Measurements from ENCODE around the gene GDI2. TPM values are rescaled to one million over a fixed set of nuclear protein-coding genes. Genes with fewer than 3 reads are reported as not detected.

Gene GDI2
- total RNA-seq, 1 donor from 2014 or later: 402 TPM

GRCh38 chr10:5774987-5775620 is 38.1 kb downstream of the GDI2 start:
- no peak for TF ChIP-seq CTCF (conservative IDR thresholded peaks at IDR 0.05; ENCODE audit: low read depth, low read length)
- H3K4me3 ChIP-seq (ENCODE audit: low read depth, low read length): no peak overlapping the region
- DNase-seq (ENCODE audit: low read depth): no peak

GRCh38 chr10:5766189-5766588 is 47.0 kb downstream of the GDI2 start:
- no peak for TF ChIP-seq CTCF (conservative IDR thresholded peaks at IDR 0.05; ENCODE audit: low read depth, low read length)
- no peak for DNase-seq (ENCODE audit: low read depth)
- H3K4me3 ChIP-seq (ENCODE audit: low read depth, low read length): no peak overlapping the region

- no peak for DNase-seq (ENCODE audit: low read depth)
- no peak for TF ChIP-seq CTCF (conservative IDR thresholded peaks at IDR 0.05; ENCODE audit: low read depth, low read length)
- H3K4me3 ChIP-seq (ENCODE audit: low read depth, low read length): no peak overlapping the region
Measured at GRCh38 chr10:5765617-5766016, 47.6 kb downstream of the GDI2 start.

- H3K4me3 ChIP-seq (ENCODE audit: low read depth, low read length): no peak overlapping the region
- no peak for DNase-seq (ENCODE audit: low read depth)
- TF ChIP-seq CTCF (conservative IDR thresholded peaks at IDR 0.05; ENCODE audit: low read depth, low read length): no peak
Measured at GRCh38 chr10:5764422-5765297, 48.6 kb downstream of the GDI2 start.

GRCh38 chr10:5762531-5762930 is 50.7 kb downstream of the GDI2 start:
- no peak overlapping the region for H3K4me3 ChIP-seq (ENCODE audit: low read depth, low read length)
- DNase-seq (ENCODE audit: low read depth): no peak
- no peak for TF ChIP-seq CTCF (conservative IDR thresholded peaks at IDR 0.05; ENCODE audit: low read depth, low read length)

GRCh38 chr10:5761220-5761619 is 52.0 kb downstream of the GDI2 start:
- TF ChIP-seq CTCF (conservative IDR thresholded peaks at IDR 0.05; ENCODE audit: low read depth, low read length): no peak
- no peak overlapping the region for H3K4me3 ChIP-seq (ENCODE audit: low read depth, low read length)
- DNase-seq (ENCODE audit: low read depth): no peak
